Vagina (tissue), 2 donors: ENCODE measurements around the gene CELA3B. TPM values are rescaled to one million over a fixed set of nuclear protein-coding genes. Genes with fewer than 3 reads are reported as not detected.
A peak's percentile ranks its signal among the peaks of the same experiment; 100 is the strongest.
"Not testable (repeated sequence)": the region's sequence is repeated elsewhere in the genome, so short reads cannot be mapped to it uniquely, and the experiment has no call there.

Experiments
- DNase-seq, 2 donors: peaks; one replicate each; pipeline ENCODE4 v3.0.0-alpha.2; 2017; ENCODE audit errors: extremely low spot score in 2 of 2
- H3K27ac ChIP-seq: fragments of 200-600 bp; sonication (generic); one replicate; pipeline ENCODE4 v1.5.1; 2019
- H3K27me3 ChIP-seq: fragments of 200-600 bp; sonication (generic); one replicate; pipeline ENCODE4 v1.5.1; 2019
- H3K36me3 ChIP-seq, 2 donors: fragments of 200-600 bp; sonication (generic); one replicate each; pipeline ENCODE4 v1.5.1; 2017 to 2019
- H3K4me1 ChIP-seq: fragments of 200-600 bp; sonication (generic); one replicate; pipeline ENCODE4 v1.5.1; 2019
- H3K4me3 ChIP-seq, 2 donors: fragments of 200-600 bp; sonication (generic); 1 replicate in 1 of 2; 2 replicates in 1 of 2; pipeline ENCODE4 v1.5.1; 2016 to 2019
- H3K9me3 ChIP-seq: fragments of 200-600 bp; sonication (generic); one replicate; pipeline ENCODE4 v1.5.1; 2019
- POLR2A ChIP-seq, 2 donors: fragments of 450-650 bp; IDR thresholded peaks; one replicate each; pipeline ENCODE4 v1.6.1; 2017; ENCODE audit warnings: antibody characterized with exemption in 2 of 2, mild to moderate bottlenecking in 2 of 2, moderate library complexity in 2 of 2
- POLR2AphosphoS5 ChIP-seq, 2 donors: sonication (generic); formaldehyde crosslinking; IDR thresholded peaks; one replicate each; pipeline ENCODE4 v1.9.0; 2017; ENCODE audit warnings: antibody characterized with exemption in 2 of 2, mild to moderate bottlenecking in 2 of 2, low read depth in 1 of 2; ENCODE audit not compliant: insufficient read depth in 1 of 2
- intact Hi-C: fragments of 100-400 bp; cut with DNase I; formaldehyde crosslinking; loops from one replicate; pipeline ENCODE4 v1.15.1; 2023
- total RNA-seq: library from RNA; depleted of rRNA; stranded (reverse); fragments of >200 nt; gene quantifications from one replicate; pipeline ENCODE4 v1.2.3, GENCODE V29; 2016
- TF ChIP-seq, protein P1 (sequence below), 3 experiments: fragments of 450-650 bp in 2 of 3; fragments of 200-600 bp in 1 of 3; sonication (generic) in 1 of 3; IDR thresholded peaks; one replicate each; pipeline ENCODE4 v1.5.1; 2017 to 2019; ENCODE audit warnings: antibody characterized with exemption in 3 of 3, mild to moderate bottlenecking in 2 of 3, moderate library complexity in 2 of 3

CELA3B gene
- total RNA-seq, 1 donor from 2014 or later, result not detected

DNA sequence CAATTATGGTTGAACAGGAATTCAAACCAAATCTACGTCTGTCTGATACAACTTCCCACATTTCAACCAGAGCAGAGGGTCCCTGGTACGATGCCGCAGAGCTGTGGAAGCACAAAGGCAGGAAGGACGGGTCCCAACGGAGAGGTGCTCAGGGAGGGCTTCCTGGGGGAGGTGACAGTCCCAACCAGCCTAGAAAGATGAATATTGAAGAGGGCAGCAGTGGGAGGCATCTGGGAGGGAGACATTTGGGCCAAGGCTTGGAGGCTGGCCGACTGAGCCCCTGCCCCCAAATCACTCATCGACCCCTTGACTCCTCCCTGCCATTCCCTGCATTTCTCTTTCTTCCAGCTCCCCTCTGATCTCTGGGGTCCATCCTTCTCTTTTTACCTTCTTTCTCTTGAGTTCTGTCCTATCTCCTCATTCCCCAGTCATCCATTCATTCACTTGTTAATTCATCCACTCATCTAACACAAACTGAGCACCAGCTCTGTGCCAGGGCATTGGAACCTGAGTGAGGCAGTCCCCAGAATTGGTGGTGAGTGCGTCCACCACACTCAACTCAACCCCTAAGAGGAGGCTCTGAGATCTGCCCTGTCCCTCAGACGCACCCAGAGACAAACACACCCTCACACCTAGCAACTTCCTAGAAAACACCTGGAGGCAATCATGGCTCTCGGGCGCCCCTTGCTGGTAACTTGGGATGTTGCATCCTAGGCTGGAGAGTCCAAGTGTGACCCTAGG, 13.2 kb upstream of the CELA3B start:
- peak in 1 of 2 donors; percentile 57 for TF ChIP-seq POLR2AphosphoS5 (IDR thresholded peaks at IDR 0.05; ENCODE audit: insufficient read depth in 1 of 2, low read depth in 1 of 2)
- TF ChIP-seq, protein P1, sequence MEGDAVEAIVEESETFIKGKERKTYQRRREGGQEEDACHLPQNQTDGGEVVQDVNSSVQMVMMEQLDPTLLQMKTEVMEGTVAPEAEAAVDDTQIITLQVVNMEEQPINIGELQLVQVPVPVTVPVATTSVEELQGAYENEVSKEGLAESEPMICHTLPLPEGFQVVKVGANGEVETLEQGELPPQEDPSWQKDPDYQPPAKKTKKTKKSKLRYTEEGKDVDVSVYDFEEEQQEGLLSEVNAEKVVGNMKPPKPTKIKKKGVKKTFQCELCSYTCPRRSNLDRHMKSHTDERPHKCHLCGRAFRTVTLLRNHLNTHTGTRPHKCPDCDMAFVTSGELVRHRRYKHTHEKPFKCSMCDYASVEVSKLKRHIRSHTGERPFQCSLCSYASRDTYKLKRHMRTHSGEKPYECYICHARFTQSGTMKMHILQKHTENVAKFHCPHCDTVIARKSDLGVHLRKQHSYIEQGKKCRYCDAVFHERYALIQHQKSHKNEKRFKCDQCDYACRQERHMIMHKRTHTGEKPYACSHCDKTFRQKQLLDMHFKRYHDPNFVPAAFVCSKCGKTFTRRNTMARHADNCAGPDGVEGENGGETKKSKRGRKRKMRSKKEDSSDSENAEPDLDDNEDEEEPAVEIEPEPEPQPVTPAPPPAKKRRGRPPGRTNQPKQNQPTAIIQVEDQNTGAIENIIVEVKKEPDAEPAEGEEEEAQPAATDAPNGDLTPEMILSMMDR (IDR thresholded peaks at IDR 0.05), result peak; percentile 87 to 93 (median 92)
- no peak for TF ChIP-seq POLR2A (IDR thresholded peaks at IDR 0.05)
- DNase-seq, result no peak
- H3K27me3 ChIP-seq, result no peaks in the 10 kb centered on the region
- no peaks in the 10 kb centered on the region for H3K9me3 ChIP-seq
- intact Hi-C loops, result no loop called here
- H3K4me1 ChIP-seq, result no peaks in the 10 kb centered on the region
- no peak overlapping the region for H3K27ac ChIP-seq
- no peak overlapping the region for H3K4me3 ChIP-seq
- no peaks in the 10 kb centered on the region for H3K36me3 ChIP-seq

DNA sequence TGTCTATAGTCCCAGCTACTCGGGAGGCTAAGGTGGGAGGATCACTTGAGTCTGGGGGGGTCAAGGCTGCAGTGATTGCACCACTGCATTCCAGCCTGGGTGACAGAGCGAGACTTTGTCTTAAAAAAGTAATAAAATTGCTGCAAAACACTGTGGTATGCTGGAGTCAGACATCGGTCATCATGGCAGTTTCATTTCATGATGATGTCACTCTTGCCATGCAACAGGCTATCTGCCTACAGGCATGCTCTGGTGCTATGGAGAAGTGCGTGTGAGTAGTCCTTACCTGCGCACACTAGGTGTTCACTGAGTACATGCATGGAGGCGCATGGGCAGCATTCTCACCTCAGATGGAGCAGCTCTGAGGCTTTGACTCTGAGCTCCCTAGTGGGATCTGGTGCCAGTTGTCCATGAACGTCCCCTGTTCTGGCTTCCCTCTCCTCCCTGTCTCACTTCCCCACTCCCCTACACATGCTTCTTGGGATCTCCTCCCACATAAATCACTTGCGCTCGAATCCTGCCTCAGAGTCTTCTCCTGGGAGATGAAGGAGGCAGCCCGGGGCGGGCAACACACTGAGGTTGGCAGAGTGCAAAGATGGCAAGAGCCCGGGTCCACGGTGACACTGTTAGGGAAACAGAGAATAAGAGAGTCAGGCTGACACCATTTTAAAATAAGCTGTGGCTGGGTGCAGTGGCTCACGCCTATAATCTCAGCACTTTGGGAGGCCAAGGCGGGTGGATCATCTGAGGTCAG, 10.4 kb upstream of the CELA3B start:
- no peak overlapping the region for H3K27ac ChIP-seq
- H3K9me3 ChIP-seq, result no peaks in the 10 kb centered on the region
- H3K27me3 ChIP-seq, result no peaks in the 10 kb centered on the region
- intact Hi-C loops, result no loop called here
- no peak overlapping the region for H3K4me3 ChIP-seq
- H3K4me1 ChIP-seq, result no peaks in the 10 kb centered on the region
- no peaks in the 10 kb centered on the region for H3K36me3 ChIP-seq
- DNase-seq, result no peak
- TF ChIP-seq, protein P1 (IDR thresholded peaks at IDR 0.05), result no peak
- TF ChIP-seq POLR2A (IDR thresholded peaks at IDR 0.05) (no peak), POLR2AphosphoS5 (IDR thresholded peaks at IDR 0.05; ENCODE audit: insufficient read depth in 1 of 2, low read depth in 1 of 2) (no peak)

DNA sequence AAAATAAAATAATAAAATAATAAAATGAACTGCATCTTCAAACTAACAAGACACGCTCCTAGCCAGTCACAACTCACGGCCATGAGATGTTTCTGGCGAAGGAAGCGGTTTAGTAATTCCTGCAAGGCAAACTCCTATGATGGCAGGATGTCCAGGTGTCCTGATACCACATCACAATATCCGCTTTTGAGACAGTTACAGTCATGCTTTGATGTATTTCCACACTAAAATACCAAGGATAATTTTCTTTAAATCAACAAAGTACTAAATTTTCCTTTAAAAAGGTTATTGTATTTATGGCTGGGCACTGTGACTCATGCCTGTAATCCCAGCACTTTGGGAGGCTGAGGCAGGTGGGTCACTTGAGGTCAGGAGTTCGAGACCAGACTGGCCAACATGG, 9.6 kb upstream of the CELA3B start:
- H3K9me3 ChIP-seq, DNase-seq, H3K36me3 ChIP-seq, H3K27ac ChIP-seq, H3K27me3 ChIP-seq, intact Hi-C loops, H3K4me1 ChIP-seq, H3K4me3 ChIP-seq: not testable (repeated sequence)

DNA sequence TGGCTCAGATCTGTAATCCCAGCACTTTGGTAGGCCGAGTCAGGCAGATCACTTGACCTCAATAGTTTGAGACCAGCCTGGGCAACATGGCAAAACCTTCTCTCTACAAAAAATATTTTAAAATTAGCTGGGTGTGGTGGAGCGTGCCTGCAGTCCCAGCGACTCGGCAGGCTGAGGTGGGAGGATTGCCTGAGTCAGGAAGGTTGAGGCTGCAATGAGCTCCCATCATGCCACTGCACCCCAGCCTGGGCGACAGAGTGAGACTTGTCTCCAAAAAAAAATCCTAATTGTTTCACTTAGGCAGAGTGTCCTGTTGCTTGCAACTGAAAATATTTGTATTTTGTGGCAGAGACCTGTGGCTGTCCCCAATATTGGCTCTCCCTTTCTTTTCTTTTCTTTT, 7.8 kb upstream of the CELA3B start:
- H3K36me3 ChIP-seq, H3K27me3 ChIP-seq, H3K9me3 ChIP-seq, DNase-seq, H3K4me3 ChIP-seq, H3K27ac ChIP-seq, intact Hi-C loops, H3K4me1 ChIP-seq: not testable (repeated sequence)

DNA sequence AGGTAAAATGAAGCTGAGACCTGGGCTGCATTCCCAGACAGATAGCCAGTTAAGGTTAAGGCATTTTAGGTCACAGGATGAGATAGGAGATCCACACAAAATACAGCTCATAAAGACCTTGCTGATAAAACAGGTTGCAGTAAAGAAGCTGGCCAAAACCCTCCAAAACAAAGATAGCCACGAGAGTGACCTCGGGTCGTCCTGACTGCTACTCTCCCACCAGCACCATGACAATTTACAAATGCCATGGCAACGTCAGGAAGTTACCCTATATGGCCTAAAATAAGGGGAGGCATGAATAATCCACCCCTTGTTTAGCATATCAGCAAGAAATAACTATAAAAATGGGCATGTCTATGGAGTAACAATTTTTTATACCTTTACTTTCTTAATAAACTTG, 6.3 kb upstream of the CELA3B start:
- H3K4me3 ChIP-seq, H3K9me3 ChIP-seq, H3K27me3 ChIP-seq, intact Hi-C loops, DNase-seq, H3K27ac ChIP-seq, H3K36me3 ChIP-seq, H3K4me1 ChIP-seq: not testable (repeated sequence)

DNA sequence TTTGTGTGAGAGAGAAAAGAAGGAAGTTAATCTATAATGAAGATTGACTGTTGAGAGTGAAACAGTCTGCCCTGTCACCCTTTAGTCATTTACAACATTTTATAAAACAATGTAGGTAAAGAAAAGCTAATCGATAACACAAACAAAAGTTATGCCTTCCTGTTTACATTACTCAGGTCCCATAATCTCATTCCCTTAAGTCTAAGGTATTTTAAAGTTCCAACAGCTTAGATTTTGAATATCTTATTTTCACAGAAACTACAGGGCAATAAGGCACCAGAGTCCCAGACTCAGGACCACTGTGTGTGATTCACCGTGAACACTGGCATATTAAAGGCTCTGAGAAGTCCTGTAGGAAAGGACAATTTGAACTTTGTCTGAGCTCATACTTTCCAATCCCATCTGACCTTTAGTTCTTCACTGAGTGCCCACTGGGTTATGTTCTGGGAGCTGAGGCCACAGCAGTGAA, 3.8 kb upstream of the CELA3B start:
- H3K27me3 ChIP-seq, H3K4me3 ChIP-seq, DNase-seq, H3K4me1 ChIP-seq, H3K9me3 ChIP-seq, intact Hi-C loops, H3K27ac ChIP-seq, H3K36me3 ChIP-seq: not testable (repeated sequence)

DNA sequence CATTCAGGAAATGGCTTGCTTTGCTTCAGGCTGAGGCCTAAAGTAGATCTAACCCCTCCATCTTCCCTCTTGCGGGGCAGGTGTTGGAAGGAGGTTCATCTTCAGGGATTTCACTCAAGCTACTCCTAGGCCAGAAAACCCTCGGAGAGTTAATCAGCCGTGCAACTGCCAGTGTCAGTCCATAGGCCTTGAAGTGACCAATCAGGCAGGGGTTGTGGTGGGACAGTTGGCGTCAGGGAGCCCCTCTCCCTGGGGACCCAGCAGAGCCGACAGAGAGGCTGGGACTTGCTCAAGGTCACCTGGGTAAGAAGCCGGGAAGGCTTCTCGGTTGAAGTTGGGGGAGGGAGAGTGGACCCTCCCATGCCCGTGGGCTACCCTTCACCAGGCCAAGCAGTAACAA, 2.9 kb upstream of the CELA3B start:
- DNase-seq, result not testable (repeated sequence)

DNA sequence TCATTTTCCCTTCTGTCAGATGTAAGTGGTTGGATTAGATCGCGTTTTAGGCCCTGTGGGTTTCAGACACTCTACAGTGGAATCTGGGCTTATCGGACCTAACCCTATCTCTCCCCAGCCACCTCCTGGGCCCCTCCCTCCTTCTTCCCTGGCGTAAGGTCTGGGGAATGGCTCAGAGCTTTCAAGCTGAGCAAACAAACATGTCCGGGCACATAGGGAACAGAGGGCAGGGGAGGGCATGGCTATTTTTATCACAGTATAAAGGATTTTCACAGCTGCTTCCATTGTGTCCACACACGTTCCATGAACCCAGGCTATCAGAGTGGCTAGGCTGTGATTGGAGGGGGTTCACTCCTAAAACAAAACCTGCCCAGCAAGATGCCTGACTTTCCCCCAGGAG, 2.1 kb upstream of the CELA3B start:
- H3K36me3 ChIP-seq, H3K4me3 ChIP-seq, DNase-seq, H3K27me3 ChIP-seq, H3K27ac ChIP-seq, H3K4me1 ChIP-seq, intact Hi-C loops, H3K9me3 ChIP-seq: not testable (repeated sequence)

More for the DNA sequence above, 2.9 kb upstream of the CELA3B start:
- intact Hi-C loops, H3K27me3 ChIP-seq, H3K36me3 ChIP-seq, H3K27ac ChIP-seq, H3K4me3 ChIP-seq, H3K9me3 ChIP-seq, H3K4me1 ChIP-seq: not testable (repeated sequence)

DNA sequence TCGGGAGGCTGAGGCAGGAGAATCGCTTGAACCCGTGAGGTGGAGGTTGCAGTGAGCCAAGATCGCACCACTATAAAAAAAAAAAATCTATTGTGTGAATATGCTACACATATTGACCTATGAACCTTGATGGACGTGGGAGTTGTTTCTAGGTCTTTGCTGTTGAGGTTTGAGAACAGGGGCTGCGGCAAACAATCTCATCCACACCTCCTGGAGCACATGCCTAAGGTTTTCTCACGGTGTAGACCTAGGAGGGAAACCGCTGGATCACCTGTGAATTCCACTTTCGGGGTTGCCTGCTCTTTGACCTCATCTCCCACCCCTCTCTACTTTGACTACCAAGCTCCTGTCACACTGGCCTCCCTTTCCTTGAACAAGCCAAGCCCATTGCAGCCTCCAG, 1.5 kb upstream of the CELA3B start:
- H3K27me3 ChIP-seq, intact Hi-C loops, H3K4me3 ChIP-seq, H3K4me1 ChIP-seq, H3K27ac ChIP-seq, DNase-seq, H3K36me3 ChIP-seq, H3K9me3 ChIP-seq: not testable (repeated sequence)

DNA sequence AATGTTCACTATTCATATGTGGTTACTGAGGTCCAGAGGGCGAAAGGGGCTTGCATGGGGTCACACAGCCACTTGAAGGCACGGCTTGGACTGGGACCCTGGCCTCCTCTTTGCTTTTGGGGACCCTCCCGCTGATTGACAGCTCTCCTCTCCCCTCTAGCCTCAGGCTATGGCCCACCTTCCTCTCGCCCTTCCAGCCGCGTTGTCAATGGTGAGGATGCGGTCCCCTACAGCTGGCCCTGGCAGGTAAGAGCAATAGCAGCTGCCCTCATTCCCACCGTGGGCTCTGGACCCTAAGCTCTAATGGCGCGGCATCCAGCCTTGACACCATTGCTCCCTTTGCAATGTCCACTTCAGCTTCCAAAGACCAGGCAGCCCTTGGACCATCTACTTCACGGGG, 1.4 kb downstream of the CELA3B start:
- H3K36me3 ChIP-seq, H3K4me1 ChIP-seq, intact Hi-C loops, H3K9me3 ChIP-seq, H3K27ac ChIP-seq, H3K27me3 ChIP-seq, H3K4me3 ChIP-seq, DNase-seq: not testable (repeated sequence)
